ENCODE measurements around the gene NFATC1.

The NFATC1 gene

DNA sequence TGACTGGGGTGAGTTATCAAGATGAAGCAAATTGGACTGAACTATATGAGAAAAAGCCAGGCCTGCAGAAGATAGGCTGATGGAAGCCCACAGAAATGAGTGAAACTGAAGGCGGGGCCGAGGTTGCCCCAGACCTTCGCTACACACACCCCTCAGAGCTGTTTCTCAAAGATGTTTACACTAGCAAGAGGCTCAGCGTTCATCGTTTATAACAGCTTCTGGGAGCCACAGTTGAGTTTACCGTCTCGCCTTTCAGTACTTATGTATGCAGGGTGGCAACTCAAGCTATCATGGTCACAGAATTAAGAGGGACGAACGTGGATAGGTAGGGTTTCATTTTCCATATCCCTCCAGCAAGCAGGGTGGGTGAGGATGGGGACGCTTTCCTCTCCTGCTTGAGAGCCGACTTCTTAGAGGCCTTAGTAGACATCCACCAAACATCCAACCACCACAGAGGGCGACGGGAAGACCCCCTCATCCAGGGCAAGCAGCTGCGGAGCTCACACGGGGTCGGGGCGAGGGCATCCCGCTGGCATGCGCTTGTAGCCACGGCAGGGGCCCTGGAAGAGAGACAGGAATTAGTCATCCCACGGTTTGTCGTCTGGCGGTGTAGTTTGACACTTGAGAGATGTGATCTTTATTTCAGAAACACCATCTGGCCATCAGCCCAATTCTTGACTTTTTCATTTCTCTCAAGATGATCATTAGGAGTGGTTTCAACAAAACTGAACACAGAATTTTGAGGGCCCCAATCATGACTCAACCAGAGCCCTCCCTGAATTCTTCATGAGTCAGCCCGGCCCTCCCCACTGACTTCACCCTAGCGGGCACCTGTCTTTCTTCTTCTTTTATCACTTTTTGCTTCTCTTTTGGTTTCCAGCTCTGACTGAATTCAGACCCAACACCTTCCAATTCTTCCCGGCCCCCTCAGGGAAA, 174.8 kb downstream of the NFATC1 start:
- Histone ChIP-seq H3K9me3 (ENCODE audit: insufficient read depth, low read length) (peaks cover 28% of the 10 kb centered on the region), H3K4me1 (ENCODE audit: insufficient read depth, insufficient read length) (peaks cover 7% of the 10 kb centered on the region), H3K27me3 (ENCODE audit: insufficient read depth, insufficient read length) (no peaks in the 10 kb centered on the region), H3K4me3 (ENCODE audit: insufficient read length, low read depth) (no peak overlapping the region), H3K36me3 (ENCODE audit: insufficient read depth, insufficient read length, low read length) (no peaks in the 10 kb centered on the region), H3K9ac (ENCODE audit: insufficient read length, low read depth) (no peak overlapping the region)
- TF ChIP-seq ZNF274 (IDR thresholded peaks at IDR 0.05; ENCODE audit: low read depth, low read length) (no peak), YY1 (IDR thresholded peaks at IDR 0.05; ENCODE audit: insufficient read depth, insufficient read length) (no peak), SUZ12 (IDR thresholded peaks at IDR 0.05; ENCODE audit: extremely low read depth, insufficient read depth, insufficient read length) (no peak)
- no peak for DNase-seq (ENCODE audit: low read depth, low spot score)

DNA sequence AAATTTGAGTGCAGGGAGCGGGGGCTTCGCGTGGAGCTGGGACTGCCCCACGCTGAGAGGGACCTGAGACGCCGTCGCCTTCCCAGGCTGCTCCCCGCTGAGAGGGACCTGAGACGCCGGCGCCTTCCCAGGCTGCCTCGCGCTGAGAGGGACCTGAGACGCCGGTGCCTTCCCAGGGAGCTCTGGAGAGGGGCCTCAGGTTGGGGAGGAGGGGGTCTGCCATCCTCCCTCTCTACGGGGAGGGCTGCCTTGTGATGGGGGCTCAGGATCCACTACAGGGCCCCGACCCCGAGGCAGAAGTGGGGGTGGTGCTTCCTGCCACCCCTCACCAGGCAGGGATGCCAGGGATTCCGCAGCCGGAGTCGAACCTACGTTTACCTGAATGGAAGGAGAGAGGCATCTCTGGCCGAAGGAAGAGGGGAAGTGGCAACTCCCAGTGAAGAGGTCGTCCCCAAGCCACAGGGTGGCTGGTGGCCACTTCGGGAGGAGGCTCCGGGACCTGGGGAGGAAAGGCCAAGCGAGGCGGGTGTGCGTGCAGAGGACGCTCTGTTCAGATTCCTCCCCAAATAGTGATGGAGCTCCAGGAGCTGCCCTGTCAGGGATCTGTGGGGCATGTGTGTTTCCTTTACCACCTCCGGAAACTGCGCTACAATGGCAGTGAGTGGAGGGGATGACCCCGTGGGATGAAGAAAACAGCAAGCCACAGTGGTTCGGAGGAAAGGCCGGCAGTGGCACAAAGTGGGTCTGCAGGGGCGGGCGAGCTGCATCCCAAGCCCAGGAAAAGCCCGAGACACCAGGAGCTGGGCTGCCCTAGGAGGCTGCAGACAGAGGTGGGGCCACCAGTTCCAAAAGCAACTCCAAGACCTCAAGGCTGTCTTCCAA, 175.7 kb downstream of the NFATC1 start:
- peaks cover 28% of the 10 kb centered on the region for H3K9me3 ChIP-seq (ENCODE audit: insufficient read depth, low read length)
- peaks cover 2% of the 10 kb centered on the region for H3K4me1 ChIP-seq (ENCODE audit: insufficient read depth, insufficient read length)
- no peaks in the 10 kb centered on the region for H3K36me3 ChIP-seq (ENCODE audit: insufficient read depth, insufficient read length, low read length)
- DNase-seq (ENCODE audit: low read depth, low spot score), result no peak
- H3K9ac ChIP-seq (ENCODE audit: insufficient read length, low read depth), result no peak overlapping the region
- no peak overlapping the region for H3K4me3 ChIP-seq (ENCODE audit: insufficient read length, low read depth)
- no peak for TF ChIP-seq SUZ12 (IDR thresholded peaks at IDR 0.05; ENCODE audit: extremely low read depth, insufficient read depth, insufficient read length)
- no peak for TF ChIP-seq YY1 (IDR thresholded peaks at IDR 0.05; ENCODE audit: insufficient read depth, insufficient read length)
- no peak for TF ChIP-seq ZNF274 (IDR thresholded peaks at IDR 0.05; ENCODE audit: low read depth, low read length)
- H3K27me3 ChIP-seq (ENCODE audit: insufficient read depth, insufficient read length), result no peaks in the 10 kb centered on the region

- H3K4me3 ChIP-seq (ENCODE audit: insufficient read length, low read depth), result no peak overlapping the region
- peaks cover 2% of the 10 kb centered on the region for H3K4me1 ChIP-seq (ENCODE audit: insufficient read depth, insufficient read length)
- H3K9ac ChIP-seq (ENCODE audit: insufficient read length, low read depth), result no peak overlapping the region
- no peaks in the 10 kb centered on the region for H3K27me3 ChIP-seq (ENCODE audit: insufficient read depth, insufficient read length)
- no peak for TF ChIP-seq ZNF274 (IDR thresholded peaks at IDR 0.05; ENCODE audit: low read depth, low read length)
- TF ChIP-seq SUZ12 (IDR thresholded peaks at IDR 0.05; ENCODE audit: extremely low read depth, insufficient read depth, insufficient read length), result no peak
- DNase-seq (ENCODE audit: low read depth, low spot score), result no peak
- H3K36me3 ChIP-seq (ENCODE audit: insufficient read depth, insufficient read length, low read length), result no peaks in the 10 kb centered on the region
- H3K9me3 ChIP-seq (ENCODE audit: insufficient read depth, low read length), result peaks cover 28% of the 10 kb centered on the region
Measured at GRCh38 chr18:79572093-79572780, 176.5 kb downstream of the NFATC1 start.

- Histone ChIP-seq H3K27me3 (ENCODE audit: insufficient read depth, insufficient read length) (no peaks in the 10 kb centered on the region), H3K4me1 (ENCODE audit: insufficient read depth, insufficient read length) (peaks cover 2% of the 10 kb centered on the region), H3K9me3 (ENCODE audit: insufficient read depth, low read length) (peaks cover 28% of the 10 kb centered on the region), H3K36me3 (ENCODE audit: insufficient read depth, insufficient read length, low read length) (no peaks in the 10 kb centered on the region), H3K4me3 (ENCODE audit: insufficient read length, low read depth) (no peak overlapping the region), H3K9ac (ENCODE audit: insufficient read length, low read depth) (no peak overlapping the region)
- no peak for DNase-seq (ENCODE audit: low read depth, low spot score)
- no peak for TF ChIP-seq YY1 (IDR thresholded peaks at IDR 0.05; ENCODE audit: insufficient read depth, insufficient read length)
- TF ChIP-seq SUZ12 (IDR thresholded peaks at IDR 0.05; ENCODE audit: extremely low read depth, insufficient read depth, insufficient read length), result no peak
- no peak for TF ChIP-seq ZNF274 (IDR thresholded peaks at IDR 0.05; ENCODE audit: low read depth, low read length)
Measured at GRCh38 chr18:79572848-79573451, 177.2 kb downstream of the NFATC1 start.

DNA sequence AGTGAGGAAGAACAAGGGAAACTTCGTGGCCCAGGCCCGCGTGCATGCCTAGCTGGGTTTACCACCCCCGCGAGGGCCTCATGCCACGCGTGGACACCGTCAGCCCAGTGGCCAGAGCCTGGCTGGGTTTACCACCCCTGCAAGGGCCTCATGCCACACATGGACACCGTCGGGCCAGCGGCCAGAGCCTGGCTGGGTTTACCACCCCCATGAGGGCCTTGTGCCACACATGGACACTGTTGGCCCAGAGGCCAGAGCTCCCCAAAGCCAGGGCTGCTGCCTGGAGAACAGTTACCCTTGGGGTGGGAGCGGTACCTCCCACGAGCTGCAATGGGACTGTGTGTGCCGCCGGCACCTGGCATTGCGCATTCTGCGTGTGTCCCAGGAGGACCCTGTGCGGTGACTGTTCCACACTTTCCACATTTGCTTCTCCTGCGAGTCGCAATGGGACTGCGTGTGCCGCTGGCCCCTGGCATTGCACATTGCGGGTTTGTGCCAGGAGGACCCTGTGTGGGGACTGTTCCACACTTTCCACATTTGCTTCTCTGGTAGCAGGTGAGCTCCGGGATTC, 178.3 kb downstream of the NFATC1 start:
- Histone ChIP-seq H3K36me3 (ENCODE audit: insufficient read depth, insufficient read length, low read length) (no peaks in the 10 kb centered on the region), H3K4me1 (ENCODE audit: insufficient read depth, insufficient read length) (no peaks in the 10 kb centered on the region), H3K9me3 (ENCODE audit: insufficient read depth, low read length) (peaks cover 28% of the 10 kb centered on the region), H3K27me3 (ENCODE audit: insufficient read depth, insufficient read length) (no peaks in the 10 kb centered on the region), H3K9ac (ENCODE audit: insufficient read length, low read depth) (no peak overlapping the region), H3K4me3 (ENCODE audit: insufficient read length, low read depth) (no peak overlapping the region)
- TF ChIP-seq YY1 (IDR thresholded peaks at IDR 0.05; ENCODE audit: insufficient read depth, insufficient read length) (no peak), SUZ12 (IDR thresholded peaks at IDR 0.05; ENCODE audit: extremely low read depth, insufficient read depth, insufficient read length) (no peak), ZNF274 (IDR thresholded peaks at IDR 0.05; ENCODE audit: low read depth, low read length) (no peak)
- no peak for DNase-seq (ENCODE audit: low read depth, low spot score)

DNA sequence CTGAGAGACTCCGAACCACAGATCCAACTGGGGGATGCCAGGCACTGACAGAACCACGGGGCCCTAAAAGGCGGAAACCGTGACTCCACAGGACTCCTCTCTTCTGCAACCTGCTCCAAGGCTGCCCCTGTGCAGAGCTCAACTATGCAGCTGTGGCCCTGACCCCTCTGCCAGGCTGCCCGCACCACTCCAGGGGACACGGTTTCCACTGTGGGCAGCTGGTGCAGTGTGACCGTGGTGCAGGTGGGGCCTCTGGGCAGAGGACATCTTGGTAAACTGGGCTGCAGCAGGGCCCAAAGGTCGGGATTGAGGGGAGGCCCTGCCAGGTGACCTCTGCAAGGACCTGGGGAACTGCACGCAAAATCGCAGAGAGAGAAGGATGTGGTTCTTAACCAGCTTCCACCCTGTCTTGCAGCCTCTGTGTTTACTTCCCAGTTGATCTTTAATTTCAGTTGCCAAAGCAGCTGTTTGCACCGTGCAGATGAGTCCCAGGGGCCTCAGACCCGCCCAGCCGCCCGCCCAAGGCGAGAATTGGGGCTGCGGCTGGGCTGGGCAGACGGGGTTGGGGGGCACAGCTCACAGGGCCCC, 179.3 kb downstream of the NFATC1 start:
- H3K27me3 ChIP-seq (ENCODE audit: insufficient read depth, insufficient read length), result no peaks in the 10 kb centered on the region
- DNase-seq (ENCODE audit: low read depth, low spot score), result no peak

More for the DNA sequence above, 179.3 kb downstream of the NFATC1 start:
- H3K4me1 ChIP-seq (ENCODE audit: insufficient read depth, insufficient read length), result peaks cover 1% of the 10 kb centered on the region
- no peaks in the 10 kb centered on the region for H3K36me3 ChIP-seq (ENCODE audit: insufficient read depth, insufficient read length, low read length)
- no peak for TF ChIP-seq YY1 (IDR thresholded peaks at IDR 0.05; ENCODE audit: insufficient read depth, insufficient read length)
- TF ChIP-seq SUZ12 (IDR thresholded peaks at IDR 0.05; ENCODE audit: extremely low read depth, insufficient read depth, insufficient read length), result no peak
- no peak for TF ChIP-seq ZNF274 (IDR thresholded peaks at IDR 0.05; ENCODE audit: low read depth, low read length)
- no peak overlapping the region for H3K4me3 ChIP-seq (ENCODE audit: insufficient read length, low read depth)
- H3K9ac ChIP-seq (ENCODE audit: insufficient read length, low read depth), result no peak overlapping the region
- H3K9me3 ChIP-seq (ENCODE audit: insufficient read depth, low read length), result peaks cover 28% of the 10 kb centered on the region

Measured in NT2/D1 (cell line).